OCI-LY3 (cell line): ENCODE data around the gene FOXA2.

ENCODE experiments used
- H2AFZ ChIP-seq: fragments of 200-600, 300-600 bp; shearing (Covaris generic); 2 replicates; pipeline ENCODE4 v1.6.0; 2014; ENCODE audit warnings: antibody characterized with exemption, low read depth, low read length
- H3K27ac ChIP-seq: fragments of 200-600, 300-600 bp; sonication (generic); 2 replicates; pipeline ENCODE4 v1.5.1; 2014; ENCODE audit warnings: mild to moderate bottlenecking, low read length, moderate library complexity, mixed read lengths
- H3K27me3 ChIP-seq: fragments of 200-600, 300-600 bp; sonication (generic); 2 replicates; pipeline ENCODE4 v1.6.1; 2014; ENCODE audit warnings: low read depth, low read length, mixed read lengths
- H3K36me3 ChIP-seq: fragments of 200-600, 300-600 bp; sonication (generic); replicated peaks from 2 replicates; pipeline ENCODE3; 2014; ENCODE audit warnings: low read depth, low read length, mixed read lengths
- H3K4me1 ChIP-seq: fragments of 300-600, 200-600 bp; sonication (generic); 2 replicates; pipeline ENCODE4 v1.6.1; 2014; ENCODE audit warnings: low read length, mixed read lengths
- H3K4me2 ChIP-seq: fragments of 200-600, 300-600 bp; sonication (generic); 2 replicates; pipeline ENCODE4 v1.6.1; 2014; ENCODE audit warnings: low read length, mixed read lengths
- H3K4me3 ChIP-seq: fragments of 300-600, 200-600 bp; sonication (generic); 2 replicates; pipeline ENCODE4 v1.5.1; 2014; ENCODE audit warnings: antibody characterized with exemption, mild to moderate bottlenecking, low read length, moderate library complexity
- H3K79me2 ChIP-seq: fragments of 300-600, 200-600 bp; shearing (Covaris generic); 2 replicates; pipeline ENCODE4 v1.6.1; 2014; ENCODE audit warnings: mild to moderate bottlenecking, low read length, mixed read lengths
- H3K9ac ChIP-seq: fragments of 300-600, 200-600 bp; shearing (Covaris generic); 2 replicates; pipeline ENCODE4 v1.6.0; 2014; ENCODE audit warnings: mild to moderate bottlenecking, low read length, moderate library complexity
- H3K9me3 ChIP-seq: fragments of 200-600, 300-600 bp; shearing (Covaris generic); 2 replicates; pipeline ENCODE4 v1.6.1; 2014; ENCODE audit warnings: low read length, mixed read lengths; ENCODE audit not compliant: insufficient read depth
- H4K20me1 ChIP-seq: fragments of 200-600, 300-600 bp; sonication (generic); 2 replicates; pipeline ENCODE4 v1.6.1; 2016; ENCODE audit warnings: low read length, mixed read lengths; ENCODE audit not compliant: insufficient read depth
- CTCF ChIP-seq: fragments of 200-600, 300-600 bp; sonication (generic); IDR thresholded peaks from 2 replicates; pipeline ENCODE4 v1.5.1; 2014; ENCODE audit warnings: antibody characterized with exemption, low read length, low read depth
- EZH2phosphoT487 ChIP-seq: fragments of 200-600 bp; shearing (Covaris generic); IDR thresholded peaks from 2 replicates; pipeline ENCODE4 v1.6.1; 2018; ENCODE audit warnings: antibody characterized with exemption, mixed run types, low read depth

Gene FOXA2

GRCh38 chr20:22579119-22579427, 5.3 kb downstream of the FOXA2 start:
- H3K4me3 ChIP-seq: no peak overlapping the region
- H3K79me2 ChIP-seq: no peaks in the 10 kb centered on the region
- no peaks in the 10 kb centered on the region for H4K20me1 ChIP-seq
- H3K9ac ChIP-seq: no peak overlapping the region
- TF ChIP-seq CTCF: no peak
- TF ChIP-seq EZH2phosphoT487: no peak
- no peak overlapping the region for H3K4me2 ChIP-seq
- no peak overlapping the region for H2AFZ ChIP-seq
- H3K9me3 ChIP-seq: no peaks in the 10 kb centered on the region
- no peak overlapping the region for H3K27ac ChIP-seq
- no peaks in the 10 kb centered on the region for H3K27me3 ChIP-seq
- no peaks in the 10 kb centered on the region for H3K4me1 ChIP-seq
- H3K36me3 ChIP-seq: no peaks in the 10 kb centered on the region

GRCh38 chr20:22578221-22579118, 5.9 kb downstream of the FOXA2 start:
- Histone ChIP-seq H2AFZ (no peak overlapping the region), H3K79me2 (no peaks in the 10 kb centered on the region), H3K9me3 (no peaks in the 10 kb centered on the region), H3K27ac (no peak overlapping the region), H3K4me1 (no peaks in the 10 kb centered on the region), H3K27me3 (no peaks in the 10 kb centered on the region), H3K4me2 (no peak overlapping the region), H3K4me3 (no peak overlapping the region), H4K20me1 (no peaks in the 10 kb centered on the region), H3K36me3 (no peaks in the 10 kb centered on the region), H3K9ac (no peak overlapping the region)
- TF ChIP-seq CTCF (no peak), EZH2phosphoT487 (no peak)

- H3K9ac ChIP-seq: no peak overlapping the region
These were observed 6.7 kb downstream of the FOXA2 start for GRCh38 chr20:22577515-22578220.

More at GRCh38 chr20:22577515-22578220, 6.7 kb downstream of the FOXA2 start:
- Histone ChIP-seq H3K79me2 (no peaks in the 10 kb centered on the region), H3K36me3 (no peaks in the 10 kb centered on the region), H3K9me3 (no peaks in the 10 kb centered on the region), H3K27ac (no peak overlapping the region), H4K20me1 (no peaks in the 10 kb centered on the region), H3K4me2 (no peak overlapping the region), H3K27me3 (no peaks in the 10 kb centered on the region), H3K4me3 (no peak overlapping the region), H3K4me1 (no peaks in the 10 kb centered on the region), H2AFZ (no peak overlapping the region)
- no peak for TF ChIP-seq EZH2phosphoT487
- no peak for TF ChIP-seq CTCF
